RCC 7860 (cell line): ENCODE measurements around the gene ME3.

Experiments used
- DNase-seq: peaks from one replicate; pipeline ENCODE4 v3.0.0-alpha.2; 2015; ENCODE audit warnings: low spot score
- FAIRE-seq: peaks from 2 replicates; lab custom pipeline; 2012; peaks lifted over from hg19 to GRCh38; lab: Jason Lieb, UNC

ME3 gene

GRCh38 chr11:86473991-86474833, 198.2 kb downstream of the ME3 start:
- DNase-seq (peak; percentile 82), FAIRE-seq (no peak)

- FAIRE-seq (no peak), DNase-seq (no peak)
These were observed 202.7 kb downstream of the ME3 start for GRCh38 chr11:86469491-86470388.

GRCh38 chr11:86468169-86468568, 204.2 kb downstream of the ME3 start:
- DNase-seq (no peak), FAIRE-seq (no peak)

- DNase-seq (peak; percentile 47), FAIRE-seq (peak; percentile 77)
These were observed 207.8 kb downstream of the ME3 start for GRCh38 chr11:86464509-86465221.

GRCh38 chr11:86463955-86464354, 208.5 kb downstream of the ME3 start:
- no peak for FAIRE-seq
- no peak for DNase-seq

GRCh38 chr11:86463120-86463519, 209.3 kb downstream of the ME3 start:
- FAIRE-seq (no peak), DNase-seq (no peak)

GRCh38 chr11:86461892-86462291, 210.5 kb downstream of the ME3 start:
- DNase-seq: no peak
- FAIRE-seq: no peak

GRCh38 chr11:86460461-86461385, 211.7 kb downstream of the ME3 start:
- no peak for DNase-seq
- FAIRE-seq: no peak

GRCh38 chr11:86459682-86460460, 212.5 kb downstream of the ME3 start:
- FAIRE-seq (peak; percentile 83), DNase-seq (peak; percentile 86)

- FAIRE-seq: no peak
- DNase-seq: no peak
These were observed 213.4 kb downstream of the ME3 start for GRCh38 chr11:86459002-86459385.

- DNase-seq (no peak), FAIRE-seq (no peak)
These were observed 214.0 kb downstream of the ME3 start for GRCh38 chr11:86458294-86459001.

- FAIRE-seq (no peak), DNase-seq (peak; percentile 52)
These were observed 216.1 kb downstream of the ME3 start for GRCh38 chr11:86456075-86456939.

GRCh38 chr11:86453290-86454030, 219.0 kb downstream of the ME3 start:
- no peak for FAIRE-seq
- DNase-seq: no peak

- FAIRE-seq: no peak
- DNase-seq: no peak
These were observed 222.3 kb downstream of the ME3 start for GRCh38 chr11:86449993-86450629.

- FAIRE-seq: no peak
These were observed 224.5 kb downstream of the ME3 start for GRCh38 chr11:86447763-86448480.

GRCh38 chr11:86446924-86447285, 225.5 kb downstream of the ME3 start:
- no peak for DNase-seq
- FAIRE-seq: no peak

More at GRCh38 chr11:86447763-86448480, 224.5 kb downstream of the ME3 start:
- peak; percentile 49 for DNase-seq
